Measurements from ENCODE around the gene SNED1. TPM values are rescaled to one million over a fixed set of nuclear protein-coding genes. Genes with fewer than 3 reads are reported as not detected.

SNED1 gene
- total RNA-seq, 4 donors from 2014 or later: 18.0 to 52.2 (median 32.5) TPM

- no peak for ATAC-seq (ENCODE audit: low FRiP score)
- no peak for TF ChIP-seq CTCF (IDR thresholded peaks at IDR 0.05)
- no peak for DNase-seq (ENCODE audit: low spot score)
Measured at GRCh38 chr2:241135737-241136136, 137.3 kb downstream of the SNED1 start.

- TF ChIP-seq CTCF (IDR thresholded peaks at IDR 0.05): no peak
- ATAC-seq (ENCODE audit: low FRiP score) (no peak), DNase-seq (ENCODE audit: low spot score) (no peak)
Measured at GRCh38 chr2:241136191-241136590, 137.8 kb downstream of the SNED1 start.

GRCh38 chr2:241136661-241137260 is 138.3 kb downstream of the SNED1 start:
- DNase-seq (ENCODE audit: low spot score): no peak
- no peak for TF ChIP-seq CTCF (IDR thresholded peaks at IDR 0.05)
- ATAC-seq (ENCODE audit: low FRiP score): no peak

- DNase-seq (ENCODE audit: low spot score) (no peak), ATAC-seq (ENCODE audit: low FRiP score) (no peak)
- no peak for TF ChIP-seq CTCF (IDR thresholded peaks at IDR 0.05)
Measured at GRCh38 chr2:241137276-241138190, 139.1 kb downstream of the SNED1 start.

GRCh38 chr2:241138471-241138870 is 140.1 kb downstream of the SNED1 start:
- DNase-seq (ENCODE audit: low spot score) (no peak), ATAC-seq (ENCODE audit: low FRiP score) (no peak)
- TF ChIP-seq CTCF (IDR thresholded peaks at IDR 0.05): no peak

- no peak for TF ChIP-seq CTCF (IDR thresholded peaks at IDR 0.05)
- DNase-seq (ENCODE audit: low spot score) (no peak), ATAC-seq (ENCODE audit: low FRiP score) (no peak)
Measured at GRCh38 chr2:241139531-241140444, 141.4 kb downstream of the SNED1 start.
